Muscle of leg (tissue), 11 donors: Measurements from ENCODE around the gene SEMA4D. TPM values are rescaled to one million over a fixed set of nuclear protein-coding genes. Genes with fewer than 3 reads are reported as not detected.
"Not testable (repeated sequence)": the region's sequence is repeated elsewhere in the genome, so short reads cannot be mapped to it uniquely, and the experiment has no call there.

ENCODE experiments used
- DNase-seq: peaks from one replicate; pipeline ENCODE4 v3.0.0; 2013
- H3K27ac ChIP-seq: one replicate; pipeline ENCODE4 v1.5.1; 2013; ENCODE audit warnings: mild to moderate bottlenecking, low read length, control low read depth
- H3K27me3 ChIP-seq: one replicate; pipeline ENCODE4 v1.6.1; 2013; ENCODE audit warnings: low read length; ENCODE audit not compliant: control insufficient read depth, insufficient read depth
- H3K36me3 ChIP-seq: one replicate; pipeline ENCODE4 v1.6.1; 2013; ENCODE audit warnings: low read length; ENCODE audit not compliant: control insufficient read depth, insufficient read depth
- H3K4me1 ChIP-seq: one replicate; pipeline ENCODE4 v1.6.1; 2013; ENCODE audit warnings: low read length; ENCODE audit not compliant: control insufficient read depth, insufficient read depth
- H3K4me3 ChIP-seq: one replicate; pipeline ENCODE4 v1.5.1; 2013; ENCODE audit warnings: low read length, control low read depth
- H3K9me3 ChIP-seq: replicated peaks from 2 replicates; pipeline ENCODE4 v1.6.1; 2013; ENCODE audit warnings: low read depth, low read length; ENCODE audit not compliant: control insufficient read depth
- WGBS: methylation state at CpG from one replicate; pipeline ENCODE4 v1.1.5; 2013; ENCODE audit warnings: missing lambda C conversion rate; ENCODE audit not compliant: insufficient coverage; 5-methylcytosine and 5-hydroxymethylcytosine counted together
- polyA plus RNA-seq, 8 donors: library from polyadenylated mRNA; unstranded; fragments of 120-200 nt; gene quantifications; one replicate each; pipeline versions ENCODE4 v1.2.1 to v1.2.3, GENCODE V29; 2013; ENCODE audit warnings: inconsistent platforms in 1 of 8, low replicate concordance in 1 of 8; ENCODE audit not compliant: insufficient read length in 8 of 8, insufficient read depth in 1 of 8
- total RNA-seq: library from RNA; stranded (reverse); fragments of 120-200 nt; gene quantifications from one replicate; pipeline ENCODE4 v1.2.4, GENCODE V29; 2013

The SEMA4D gene
- total and polyA plus RNA-seq, 9 donors: 12.4 to 25.3 (median 17.2) TPM

DNA sequence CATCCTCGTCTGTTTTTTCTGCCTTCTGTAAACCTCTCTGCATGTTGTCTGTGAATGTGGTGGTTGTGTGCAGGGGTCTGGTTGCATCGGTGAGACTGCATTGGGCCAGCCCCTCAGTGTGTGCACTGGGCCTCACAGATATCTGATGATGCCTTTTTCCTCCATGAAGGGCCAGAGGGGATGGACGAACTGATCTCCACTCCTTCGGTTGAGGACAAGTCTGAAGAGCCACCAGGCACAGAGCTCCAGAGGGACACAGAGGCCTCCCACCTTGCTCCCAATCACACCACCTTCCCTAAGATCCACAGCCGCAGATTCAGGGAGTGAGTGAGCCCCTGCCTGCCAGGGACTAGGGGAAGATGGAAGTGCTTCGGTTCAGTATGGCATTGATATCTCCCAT, 148.3 kb downstream of the SEMA4D start:
- H3K27ac ChIP-seq: no peak overlapping the region
- H3K27me3 ChIP-seq: no peaks in the 10 kb centered on the region
- 100% methylated on average over 3 of the region's 6 CpGs for WGBS
- H3K9me3 ChIP-seq: no peaks in the 10 kb centered on the region
- H3K36me3 ChIP-seq: peaks cover 87% of the 10 kb centered on the region
- H3K4me3 ChIP-seq: no peak overlapping the region
- no peaks in the 10 kb centered on the region for H3K4me1 ChIP-seq
- no peak for DNase-seq

DNA sequence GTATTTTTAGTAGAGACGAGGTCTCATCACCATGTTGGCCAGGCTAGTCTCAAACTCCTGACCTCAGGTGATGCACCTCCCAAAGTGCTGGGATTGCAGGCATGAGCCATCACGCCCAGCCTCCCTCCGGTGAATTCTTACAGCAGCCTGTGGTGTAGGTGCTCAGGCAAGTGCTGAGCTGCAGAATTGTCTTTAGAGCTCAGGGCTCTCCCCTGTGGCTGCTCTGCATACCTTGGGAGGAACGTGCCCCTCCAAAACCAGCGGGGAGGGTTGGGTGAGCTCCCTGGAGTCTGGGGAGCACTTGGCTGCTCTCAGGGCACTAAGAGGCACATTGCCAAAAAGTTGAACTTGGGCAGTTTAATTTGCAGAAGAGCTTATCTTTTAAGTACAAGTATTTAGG, 150.3 kb downstream of the SEMA4D start:
- no peak overlapping the region for H3K4me3 ChIP-seq
- H3K27ac ChIP-seq: no peak overlapping the region
- H3K36me3 ChIP-seq: peaks cover 79% of the 10 kb centered on the region
- no peaks in the 10 kb centered on the region for H3K27me3 ChIP-seq
- 85% methylated on average over 3 of the region's 5 CpGs for WGBS
- DNase-seq: no peak
- H3K9me3 ChIP-seq: no peaks in the 10 kb centered on the region
- H3K4me1 ChIP-seq: no peaks in the 10 kb centered on the region

DNA sequence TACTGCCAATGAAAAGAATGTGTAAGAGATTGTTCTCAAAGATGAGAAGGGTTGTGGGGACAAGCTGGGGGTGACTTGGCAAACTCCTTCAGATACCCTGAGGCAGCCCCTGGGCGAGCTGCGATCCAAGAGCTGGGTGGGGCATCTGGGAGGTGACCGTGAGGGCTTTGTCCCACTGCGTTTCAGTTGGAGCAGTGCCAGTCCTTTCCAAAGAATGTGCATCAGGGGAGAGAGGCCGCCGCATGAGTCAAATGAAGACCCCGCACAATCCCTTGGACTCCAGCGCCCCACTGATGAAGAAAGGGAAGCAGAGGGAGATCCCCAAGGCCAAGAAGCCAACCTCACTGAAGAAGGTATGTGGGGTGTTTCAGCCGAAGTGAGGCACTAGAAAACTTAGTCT, 151.2 kb downstream of the SEMA4D start:
- Histone ChIP-seq H3K27me3 (no peaks in the 10 kb centered on the region), H3K4me1 (no peaks in the 10 kb centered on the region), H3K36me3 (peaks cover 74% of the 10 kb centered on the region), H3K9me3 (no peaks in the 10 kb centered on the region), H3K27ac (no peak overlapping the region), H3K4me3 (no peak overlapping the region)
- whole genome bisulfite sequencing: 61% methylated on average over 7 of the region's 9 CpGs
- no peak for DNase-seq

DNA sequence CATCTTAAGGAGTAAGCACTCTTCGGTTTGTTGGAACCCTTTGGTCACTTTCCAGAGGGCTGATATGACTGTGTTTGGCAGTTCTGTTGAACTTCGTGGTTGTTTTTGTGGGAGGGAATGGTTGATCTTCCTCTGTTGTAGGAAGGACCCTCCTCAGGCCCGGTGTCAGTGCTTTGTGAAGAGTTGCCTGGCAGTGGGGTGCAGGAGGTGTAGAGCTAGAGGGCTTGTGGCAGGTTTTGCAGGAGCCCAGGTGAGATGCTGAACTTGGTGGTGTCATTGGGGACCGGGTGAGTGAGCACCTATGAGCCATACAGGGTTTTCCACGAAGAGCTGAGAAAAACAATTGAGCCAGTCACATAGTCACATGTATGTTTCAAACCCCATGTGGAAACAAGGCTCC, 152.4 kb downstream of the SEMA4D start:
- H3K9me3 ChIP-seq: no peaks in the 10 kb centered on the region
- no peaks in the 10 kb centered on the region for H3K27me3 ChIP-seq
- no peak overlapping the region for H3K27ac ChIP-seq
- no peaks in the 10 kb centered on the region for H3K4me1 ChIP-seq
- no peak for DNase-seq
- WGBS: 100% methylated on average over 5 of the region's 5 CpGs
- peaks cover 69% of the 10 kb centered on the region for H3K36me3 ChIP-seq
- H3K4me3 ChIP-seq: no peak overlapping the region

- not testable (repeated sequence) for DNase-seq, H3K27me3 ChIP-seq, H3K4me3 ChIP-seq, H3K4me1 ChIP-seq, H3K27ac ChIP-seq, H3K9me3 ChIP-seq
- H3K36me3 ChIP-seq: peaks cover 69% of the 10 kb centered on the region
- WGBS: 100% methylated on average over 1 of the region's 7 CpGs
Observed at GRCh38 chr9:89343812-89344211, 154.1 kb downstream of the SEMA4D start.

GRCh38 chr9:89342948-89343347, 155.0 kb downstream of the SEMA4D start:
- no CpG with 5 or more reads among the region's 1 CpG for WGBS
- peaks cover 62% of the 10 kb centered on the region for H3K36me3 ChIP-seq
- no peaks in the 10 kb centered on the region for H3K9me3 ChIP-seq
- no peak for DNase-seq
- H3K4me1 ChIP-seq: no peaks in the 10 kb centered on the region
- H3K27me3 ChIP-seq: no peaks in the 10 kb centered on the region
- no peak overlapping the region for H3K27ac ChIP-seq
- H3K4me3 ChIP-seq: no peak overlapping the region

DNA sequence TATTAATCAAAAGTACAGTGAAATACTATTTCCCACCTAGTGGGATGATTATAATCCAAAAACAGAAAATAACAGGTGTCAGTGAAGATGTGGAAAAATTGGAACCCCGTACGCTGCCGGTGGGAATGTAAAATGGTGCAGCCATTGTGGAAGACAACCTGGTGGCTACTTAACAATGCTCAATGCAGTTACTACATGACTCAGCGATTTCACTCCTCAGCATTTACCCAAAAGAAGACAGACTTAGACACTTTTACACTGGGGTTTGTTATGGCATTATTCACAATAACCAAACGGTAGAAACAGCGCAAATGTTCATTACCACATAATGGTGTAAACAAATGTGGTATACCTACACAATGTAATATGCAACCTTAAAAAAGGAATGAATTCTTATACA, 155.7 kb downstream of the SEMA4D start:
- no CpG with 5 or more reads among the region's 6 CpGs for WGBS
- Histone ChIP-seq H3K36me3 (peaks cover 59% of the 10 kb centered on the region), H3K9me3 (no peaks in the 10 kb centered on the region), H3K4me1 (no peaks in the 10 kb centered on the region), H3K27me3 (no peaks in the 10 kb centered on the region), H3K27ac (no peak overlapping the region), H3K4me3 (no peak overlapping the region)
- no peak for DNase-seq

GRCh38 chr9:89340332-89340731, 157.6 kb downstream of the SEMA4D start:
- H3K27me3 ChIP-seq: no peaks in the 10 kb centered on the region
- no peaks in the 10 kb centered on the region for H3K4me1 ChIP-seq
- no peak overlapping the region for H3K4me3 ChIP-seq
- H3K36me3 ChIP-seq: peaks cover 53% of the 10 kb centered on the region
- no CpG with 5 or more reads among the region's 3 CpGs for WGBS
- DNase-seq: no peak
- H3K27ac ChIP-seq: no peak overlapping the region
- no peaks in the 10 kb centered on the region for H3K9me3 ChIP-seq

- H3K9me3 ChIP-seq: no peaks in the 10 kb centered on the region
Observed at GRCh38 chr9:89339807-89340206, 158.1 kb downstream of the SEMA4D start.

GRCh38 chr9:89330513-89330912, 167.4 kb downstream of the SEMA4D start:
- Histone ChIP-seq H3K9me3 (no peaks in the 10 kb centered on the region), H3K27ac (no peak overlapping the region), H3K4me1 (no peaks in the 10 kb centered on the region), H3K36me3 (peaks cover 58% of the 10 kb centered on the region), H3K27me3 (no peaks in the 10 kb centered on the region), H3K4me3 (no peak overlapping the region)
- DNase-seq: no peak
- WGBS: 92% methylated on average over 7 of the region's 7 CpGs

More at GRCh38 chr9:89339807-89340206, 158.1 kb downstream of the SEMA4D start:
- no peak overlapping the region for H3K27ac ChIP-seq
- H3K4me3 ChIP-seq: no peak overlapping the region
- H3K27me3 ChIP-seq: no peaks in the 10 kb centered on the region
- H3K36me3 ChIP-seq: peaks cover 53% of the 10 kb centered on the region
- WGBS: no CpG with 5 or more reads among the region's 2 CpGs
- no peak for DNase-seq
- no peaks in the 10 kb centered on the region for H3K4me1 ChIP-seq

DNA sequence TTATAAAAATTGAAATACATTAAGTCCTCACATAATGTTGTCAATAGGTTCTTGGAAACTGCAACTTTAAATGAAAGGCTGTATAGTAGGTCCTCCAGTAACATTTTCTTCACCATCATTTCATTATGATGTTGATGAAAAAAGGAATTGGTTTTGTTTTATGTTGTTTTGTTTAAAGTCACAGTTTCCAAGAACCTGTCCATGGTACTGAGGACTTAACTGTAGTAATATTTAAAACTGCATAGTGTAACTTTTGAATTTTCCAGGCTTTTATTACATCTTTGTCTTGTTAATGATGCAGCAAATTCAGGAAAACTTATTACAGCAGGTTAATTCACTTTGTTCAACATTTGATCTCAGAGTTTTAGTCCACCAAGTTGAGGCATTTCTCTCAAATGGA, 168.0 kb downstream of the SEMA4D start:
- no peaks in the 10 kb centered on the region for H3K4me1 ChIP-seq
- no peaks in the 10 kb centered on the region for H3K9me3 ChIP-seq
- H3K27ac ChIP-seq: no peak overlapping the region
- no peaks in the 10 kb centered on the region for H3K27me3 ChIP-seq
- no peak for DNase-seq
- H3K4me3 ChIP-seq: no peak overlapping the region
- peaks cover 54% of the 10 kb centered on the region for H3K36me3 ChIP-seq
